Endometrial microvascular endothelial cells (primary cell): ENCODE measurements around the gene SYNM. TPM values are rescaled to one million over a fixed set of nuclear protein-coding genes. Genes with fewer than 3 reads are reported as not detected.

Experiments used
- in situ Hi-C: cut with HindIII; loops from 2 replicates; pipeline ENCODE4 v1.10.0; 2017; ENCODE audit warnings: low sequenced_read_pairs, low pct_unique_long_range_greater_than_20kb; ENCODE audit errors: inconsistent ontology term
- total RNA-seq: library from RNA; depleted of rRNA; stranded (reverse); fragments of >200 nt; gene quantifications from one replicate; pipeline ENCODE4 v1.2.3, GENCODE V29; 2015; ENCODE audit errors: inconsistent ontology term

The SYNM gene
- total RNA-seq, 1 donor from 2014 or later: 2.1 TPM

GRCh38 chr15:99149366-99149765, 44.5 kb downstream of the SYNM start:
- in situ Hi-C loops: no loop called here

GRCh38 chr15:99151156-99151555, 46.3 kb downstream of the SYNM start:
- in situ Hi-C loops: no loop called here

- in situ Hi-C loops: no loop called here
These were observed 48.2 kb downstream of the SYNM start for GRCh38 chr15:99153026-99153535.

GRCh38 chr15:99154271-99154670, 49.4 kb downstream of the SYNM start:
- in situ Hi-C loops: no loop called here

GRCh38 chr15:99155961-99156443, 51.1 kb downstream of the SYNM start:
- in situ Hi-C loops: no loop called here

- in situ Hi-C loops: no loop called here
These were observed 52.6 kb downstream of the SYNM start for GRCh38 chr15:99157456-99157855.

GRCh38 chr15:99158626-99159412, 53.9 kb downstream of the SYNM start:
- in situ Hi-C loops: no loop called here

- in situ Hi-C loops: no loop called here
These were observed 58.6 kb downstream of the SYNM start for GRCh38 chr15:99163271-99164062.

- in situ Hi-C loops: no loop called here
These were observed 59.2 kb downstream of the SYNM start for GRCh38 chr15:99164119-99164518.

GRCh38 chr15:99165020-99165790, 60.3 kb downstream of the SYNM start:
- in situ Hi-C loops: no loop called here

- in situ Hi-C loops: no loop called here
These were observed 61.2 kb downstream of the SYNM start for GRCh38 chr15:99165956-99166689.

- in situ Hi-C loops: no loop called here
These were observed 62.3 kb downstream of the SYNM start for GRCh38 chr15:99167201-99167600.

- in situ Hi-C loops: no loop called here
These were observed 62.8 kb downstream of the SYNM start for GRCh38 chr15:99167640-99168039.

- in situ Hi-C loops: no loop called here
These were observed 64.0 kb downstream of the SYNM start for GRCh38 chr15:99168601-99169580.

GRCh38 chr15:99169769-99170311, 65.0 kb downstream of the SYNM start:
- in situ Hi-C loops: no loop called here

- in situ Hi-C loops: no loop called here
These were observed 65.7 kb downstream of the SYNM start for GRCh38 chr15:99170476-99171065.

GRCh38 chr15:99172171-99172570, 67.3 kb downstream of the SYNM start:
- in situ Hi-C loops: no loop called here
